IMR-90 (cell line): Measurements from ENCODE around the gene IL36RN. TPM values are rescaled to one million over a fixed set of nuclear protein-coding genes. Genes with fewer than 3 reads are reported as not detected.

ENCODE experiments used
- ATAC-seq: fragments of 200-7000 bp; cut with Tn5 transposase; 2 replicates; pipeline ENCODE4 v1.9.1; 2020; ENCODE audit warnings: low read depth, mild to moderate bottlenecking, moderate library complexity
- BruUV-seq: library from RNA; stranded (reverse); fragments of 400-500 nt; replicated peaks from 2 replicates; lab custom pipeline; 2021; lab: Mats Ljungman, UMichigan
- CTCF ChIA-PET: fragments of 300-600 bp; formaldehyde crosslinking; extraction: SDS; loops from one replicate; lab custom pipeline; 2021; ENCODE audit warnings: antibody characterized with exemption; lab: Yijun Ruan, JAX
- POLR2A ChIA-PET: fragments of 300-600 bp; sonication (Branson Sonifier 250); formaldehyde crosslinking; loops from one replicate; lab custom pipeline; 2022; ENCODE audit warnings: antibody characterized with exemption; ENCODE audit not compliant: unreplicated experiment; lab: Charles Lee
- DNase-seq: peaks from one replicate; pipeline ENCODE4 v3.0.0; 2013
- H2AFZ ChIP-seq: replicated peaks from 2 replicates; pipeline ENCODE3; 2013; ENCODE audit warnings: low read length, mild to moderate bottlenecking; ENCODE audit not compliant: poor library complexity
- H2AK5ac ChIP-seq: 2 replicates; pipeline ENCODE4 v1.6.1; 2013; ENCODE audit warnings: low read depth, low read length, inconsistent platforms
- H2AK9ac ChIP-seq: replicated peaks from 2 replicates; pipeline ENCODE3; 2013; ENCODE audit warnings: mild to moderate bottlenecking, low read depth, low read length, moderate library complexity; ENCODE audit not compliant: poor library complexity
- H2BK120ac ChIP-seq: 2 replicates; pipeline ENCODE4 v1.6.1; 2013; ENCODE audit warnings: low read depth, low read length, inconsistent platforms
- H2BK15ac ChIP-seq: 3 replicates; pipeline ENCODE4 v1.6.1; 2013; ENCODE audit warnings: low read depth, low read length, inconsistent platforms
- H2BK20ac ChIP-seq: 2 replicates; pipeline ENCODE4 v1.6.1; 2013; ENCODE audit warnings: low read depth, mild to moderate bottlenecking, inconsistent platforms, low read length, moderate library complexity
- H2BK5ac ChIP-seq: 2 replicates; pipeline ENCODE4 v1.6.1; 2013; ENCODE audit warnings: mild to moderate bottlenecking, low read depth, low read length, inconsistent platforms; ENCODE audit not compliant: poor library complexity, severe bottlenecking
- H3K14ac ChIP-seq: replicated peaks from 2 replicates; pipeline ENCODE4 v1.6.1; 2013; ENCODE audit warnings: low read depth, low read length, inconsistent platforms
- H3K18ac ChIP-seq: 2 replicates; pipeline ENCODE4 v1.6.1; 2013; ENCODE audit warnings: low read depth, low read length, control low read depth
- H3K23ac ChIP-seq: 2 replicates; pipeline ENCODE4 v1.6.1; 2013; ENCODE audit warnings: low read depth, low read length, inconsistent platforms
- H3K27ac ChIP-seq: 2 replicates; pipeline ENCODE4 v1.5.1; 2013; ENCODE audit warnings: mild to moderate bottlenecking, control low read depth, low read length; ENCODE audit not compliant: insufficient read depth
- H3K27me3 ChIP-seq: 2 replicates; pipeline ENCODE4 v1.6.1; 2013; ENCODE audit warnings: low read length; ENCODE audit not compliant: control insufficient read depth, insufficient read depth
- H3K36me3 ChIP-seq: 2 replicates; pipeline ENCODE4 v1.6.1; 2013; ENCODE audit warnings: low read length, mixed read lengths; ENCODE audit not compliant: control insufficient read depth, insufficient read depth
- H3K4ac ChIP-seq: 2 replicates; pipeline ENCODE4 v1.6.1; 2013; ENCODE audit warnings: low read depth, low read length, inconsistent platforms
- H3K4me1 ChIP-seq: 2 replicates; pipeline ENCODE4 v1.6.1; 2013; ENCODE audit warnings: low read length, mixed read lengths; ENCODE audit not compliant: control insufficient read depth, insufficient read depth
- H3K4me2 ChIP-seq: 2 replicates; pipeline ENCODE4 v1.6.1; 2013; ENCODE audit warnings: low read depth, mild to moderate bottlenecking, control low read depth, low read length, moderate library complexity
- H3K4me3 ChIP-seq: 2 replicates; pipeline ENCODE4 v1.5.1; 2013; ENCODE audit warnings: low read depth, mild to moderate bottlenecking, control low read depth, low read length, moderate library complexity; ENCODE audit not compliant: insufficient read depth
- H3K56ac ChIP-seq: 2 replicates; pipeline ENCODE4 v1.6.1; 2013; ENCODE audit warnings: low read length, inconsistent platforms; ENCODE audit not compliant: insufficient read depth; ENCODE audit errors: extremely low read depth
- H3K79me1 ChIP-seq, 2 experiments: 2 replicates each; pipeline ENCODE4 v1.6.1; 2013; ENCODE audit warnings: low read length in 2 of 2, inconsistent platforms in 1 of 2, low read depth in 1 of 2
- H3K9ac ChIP-seq: 2 replicates; pipeline ENCODE4 v1.6.1; 2013; ENCODE audit warnings: low read depth, low read length, control low read depth
- H3K9me1 ChIP-seq: 2 replicates; pipeline ENCODE4 v1.6.1; 2013; ENCODE audit warnings: low read length, inconsistent platforms; ENCODE audit not compliant: insufficient read depth
- H3K9me3 ChIP-seq: 2 replicates; pipeline ENCODE4 v1.6.1; 2013; ENCODE audit warnings: low read length; ENCODE audit not compliant: control insufficient read depth, insufficient read depth
- H4K20me1 ChIP-seq: 2 replicates; pipeline ENCODE4 v1.6.1; 2013; ENCODE audit warnings: low read length, inconsistent platforms; ENCODE audit not compliant: insufficient read depth
- H4K5ac ChIP-seq: 2 replicates; pipeline ENCODE4 v1.6.1; 2013; ENCODE audit warnings: mild to moderate bottlenecking, low read depth, low read length, control low read depth
- H4K8ac ChIP-seq, 2 experiments: 2 replicates each; pipeline ENCODE4 v1.6.1; 2013; ENCODE audit warnings: low read depth in 2 of 2, low read length in 2 of 2, control low read depth in 1 of 2, inconsistent platforms in 1 of 2
- H4K91ac ChIP-seq: 2 replicates; pipeline ENCODE4 v1.6.1; 2013; ENCODE audit warnings: low read depth, low read length, inconsistent platforms; ENCODE audit not compliant: insufficient read depth
- BHLHE40 ChIP-seq: fragments of 150-350 bp; IDR thresholded peaks from 2 replicates; pipeline ENCODE4 v1.6.1; 2016; ENCODE audit warnings: mild to moderate bottlenecking, low read depth, low read length
- ELK1 ChIP-seq: fragments of 150-350 bp; IDR thresholded peaks from 2 replicates; pipeline ENCODE4 v1.6.1; 2016; ENCODE audit warnings: low read depth, mild to moderate bottlenecking, low read length, moderate library complexity, borderline replicate concordance
- FOS ChIP-seq: fragments of 150-350 bp; IDR thresholded peaks from 2 replicates; pipeline ENCODE4 v1.6.1; 2016; ENCODE audit warnings: low read depth, low read length
- RFX5 ChIP-seq: IDR thresholded peaks from 2 replicates; pipeline ENCODE4 v1.8.0; 2012; ENCODE audit warnings: low read depth, mild to moderate bottlenecking, low read length, moderate library complexity
- USF2 ChIP-seq: fragments of 150-350 bp; IDR thresholded peaks from 2 replicates; pipeline ENCODE4 v1.6.1; 2017; ENCODE audit warnings: mild to moderate bottlenecking, antibody characterized with exemption, low read length, low read depth
- WGBS, 2 experiments: methylation state at CpG; one replicate each; pipeline versions ENCODE4 v1.1.5 to v1.1.7; 2013; ENCODE audit warnings: missing lambda C conversion rate in 2 of 2; ENCODE audit not compliant: insufficient read length in 1 of 2; ENCODE audit errors: extremely low coverage in 2 of 2; 5-methylcytosine and 5-hydroxymethylcytosine counted together
- dilution Hi-C: fragments of 300-500 bp; cut with HindIII; formaldehyde crosslinking; loops from one replicate; pipeline ENCODE4 v1.14.3; 2018; ENCODE audit warnings: low sequenced_read_pairs; ENCODE audit not compliant: unreplicated experiment
- in situ Hi-C: fragments of 300-500 bp; cut with MboI; formaldehyde crosslinking; loops from 3 replicates; pipeline ENCODE4 v1.14.3; 2019; ENCODE audit warnings: low sequenced_read_pairs, inconsistent platforms, mixed read lengths
- intact Hi-C: fragments of 100-400 bp; cut with micrococcal nuclease; formaldehyde crosslinking; loops from 2 replicates; pipeline ENCODE4 v1.10.0; 2022
- polyA plus RNA-seq, 3 experiments: library from polyadenylated mRNA; depleted of rRNA; stranded (reverse); fragments of >200 nt; gene quantifications; 2 replicates each; pipeline ENCODE4 v1.2.3, GENCODE V29; 2012; ENCODE audit warnings: low replicate concordance in 1 of 3
- total RNA-seq: library from RNA; depleted of rRNA; stranded (reverse); fragments of >200 nt; gene quantifications from 2 replicates; pipeline ENCODE4 v1.2.3, GENCODE V29; 2012

The IL36RN gene
- total and polyA plus RNA-seq, 2 of the 4 experiments (the other 2 are of a cell fraction), result not detected

GRCh38 chr2:113014067-113014466 is 44.9 kb upstream of the IL36RN start:
- Histone ChIP-seq H3K18ac (no peak overlapping the region), H3K56ac (no peak overlapping the region), H3K9ac (no peak overlapping the region), H3K36me3 (no peaks in the 10 kb centered on the region), H2BK20ac (no peak overlapping the region), H2AFZ (no peak overlapping the region), H4K91ac (no peak overlapping the region), H4K5ac (no peak overlapping the region), H2BK15ac (no peak overlapping the region), H3K4me1 (no peaks in the 10 kb centered on the region), H3K27me3 (peaks cover 2% of the 10 kb centered on the region), H3K23ac (no peak overlapping the region), H2BK120ac (no peak overlapping the region), H3K27ac (no peak overlapping the region), H2BK5ac (no peak overlapping the region), H2AK5ac (no peak overlapping the region), H3K4me3 (no peak overlapping the region), H3K4ac (no peak overlapping the region), H3K4me2 (no peak overlapping the region), H4K8ac (no peak overlapping the region), H4K20me1 (no peaks in the 10 kb centered on the region), H3K14ac (no peak overlapping the region), H3K9me1 (no peaks in the 10 kb centered on the region), H3K79me1 (no peaks in the 10 kb centered on the region), H2AK9ac (no peak overlapping the region), H3K9me3 (no peaks in the 10 kb centered on the region)
- CTCF ChIA-PET, result no interaction called here
- DNase-seq (no peak), ATAC-seq (no peak)
- POLR2A ChIA-PET, result no interaction called here
- no CpG with 5 or more reads among the region's 2 CpGs for WGBS, 2 experiments
- no TSS peak for BruUV-seq
- TF ChIP-seq FOS (no peak), USF2 (no peak), BHLHE40 (no peak), RFX5 (no peak), ELK1 (no peak)
- intact Hi-C loops (no loop called here), dilution Hi-C loops (no loop called here), in situ Hi-C loops (no loop called here)
